Transverse colon (tissue), 4 donors: Measurements from ENCODE around the gene DMP1.

ENCODE experiments used
- EP300 ChIP-seq: sonication (generic); formaldehyde crosslinking; IDR thresholded peaks from one replicate; pipeline ENCODE4 v1.6.1; 2017; ENCODE audit warnings: antibody characterized with exemption, low read depth
- POLR2A ChIP-seq: fragments of 450-650 bp; IDR thresholded peaks from one replicate; pipeline ENCODE4 v1.6.1; 2016; ENCODE audit warnings: antibody characterized with exemption, mild to moderate bottlenecking, moderate library complexity
- POLR2AphosphoS5 ChIP-seq, 3 donors: sonication (generic); formaldehyde crosslinking; IDR thresholded peaks; one replicate each; pipeline ENCODE4 v1.6.1; 2016; ENCODE audit warnings: antibody characterized with exemption in 3 of 3
- TF ChIP-seq, protein P1 (sequence below), 5 experiments: fragments of 200-600 bp in 3 of 5; fragments of 450-650 bp in 2 of 5; sonication (generic) in 3 of 5; IDR thresholded peaks; 1 replicate in 2 of 5; 2 replicates in 3 of 5; pipeline ENCODE4 v1.5.1; 2016 to 2017; ENCODE audit warnings: antibody characterized with exemption in 5 of 5, inconsistent platforms in 3 of 5, mild to moderate bottlenecking in 2 of 5, moderate library complexity in 1 of 5

DNA sequence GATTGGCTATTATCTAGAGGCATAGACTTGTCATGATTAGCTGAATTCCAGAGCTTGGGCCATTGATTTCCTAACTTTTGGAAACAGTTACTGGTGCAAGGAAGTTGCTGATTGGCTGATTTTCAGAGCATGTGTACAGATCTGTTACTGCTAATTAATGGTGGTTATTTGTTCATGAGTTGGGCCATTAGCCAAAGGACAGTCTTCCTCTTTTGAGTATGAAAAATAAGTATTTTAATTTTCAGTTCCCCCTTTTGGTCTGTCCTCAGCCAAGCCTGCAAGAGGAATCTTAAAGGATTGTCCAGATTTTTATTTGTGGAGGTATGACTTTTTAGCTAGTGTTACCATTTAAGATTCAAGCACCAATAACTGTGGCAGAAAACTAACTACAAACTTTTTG is 48.7 kb upstream of the DMP1 start:
- TF ChIP-seq, protein P1, sequence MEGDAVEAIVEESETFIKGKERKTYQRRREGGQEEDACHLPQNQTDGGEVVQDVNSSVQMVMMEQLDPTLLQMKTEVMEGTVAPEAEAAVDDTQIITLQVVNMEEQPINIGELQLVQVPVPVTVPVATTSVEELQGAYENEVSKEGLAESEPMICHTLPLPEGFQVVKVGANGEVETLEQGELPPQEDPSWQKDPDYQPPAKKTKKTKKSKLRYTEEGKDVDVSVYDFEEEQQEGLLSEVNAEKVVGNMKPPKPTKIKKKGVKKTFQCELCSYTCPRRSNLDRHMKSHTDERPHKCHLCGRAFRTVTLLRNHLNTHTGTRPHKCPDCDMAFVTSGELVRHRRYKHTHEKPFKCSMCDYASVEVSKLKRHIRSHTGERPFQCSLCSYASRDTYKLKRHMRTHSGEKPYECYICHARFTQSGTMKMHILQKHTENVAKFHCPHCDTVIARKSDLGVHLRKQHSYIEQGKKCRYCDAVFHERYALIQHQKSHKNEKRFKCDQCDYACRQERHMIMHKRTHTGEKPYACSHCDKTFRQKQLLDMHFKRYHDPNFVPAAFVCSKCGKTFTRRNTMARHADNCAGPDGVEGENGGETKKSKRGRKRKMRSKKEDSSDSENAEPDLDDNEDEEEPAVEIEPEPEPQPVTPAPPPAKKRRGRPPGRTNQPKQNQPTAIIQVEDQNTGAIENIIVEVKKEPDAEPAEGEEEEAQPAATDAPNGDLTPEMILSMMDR (IDR thresholded peaks at IDR 0.05) = no peak
- no peak for TF ChIP-seq POLR2A
- no peak for TF ChIP-seq POLR2AphosphoS5 (IDR thresholded peaks at IDR 0.05)
- no peak for TF ChIP-seq EP300
